HepG2 (cell line): Measurements from ENCODE around the gene HPCAL1. TPM values are rescaled to one million over a fixed set of nuclear protein-coding genes. Genes with fewer than 3 reads are reported as not detected.
A peak's percentile ranks its signal among the peaks of the same experiment; 100 is the strongest.

Experiments used
- ATAC-seq: fragments of 200-7000 bp; cut with Tn5 transposase; 3 replicates; pipeline ENCODE4 v1.9.1; 2020; ENCODE audit warnings: mild to moderate bottlenecking, moderate library complexity
- BruUV-seq: library from RNA; stranded (reverse); fragments of 400-500 nt; replicated peaks from 2 replicates; lab custom pipeline; 2021; lab: Mats Ljungman, UMichigan
- CTCF ChIA-PET: fragments of 300-600 bp; formaldehyde crosslinking; extraction: SDS; loops from one replicate; lab custom pipeline; 2021; ENCODE audit warnings: low total read pairs, inconsistent platforms, low intra/inter-chr PET ratio; lab: Yijun Ruan, JAX
- POLR2A ChIA-PET: fragments of 350-600 bp; sonication (Branson Sonifier 250); formaldehyde crosslinking; loops from one replicate; lab custom pipeline; 2020; ENCODE audit warnings: antibody characterized with exemption, inconsistent platforms; lab: Yijun Ruan, JAX
- DNase-seq: peaks from one replicate; pipeline ENCODE4 v3.0.0-alpha.2; 2015; ENCODE audit warnings: low spot score
- FAIRE-seq: peaks from 3 replicates; lab custom pipeline; 2011; peaks lifted over from hg19 to GRCh38; lab: Jason Lieb, UNC
- H2AFZ ChIP-seq: one replicate; pipeline ENCODE4 v1.6.1; 2011; ENCODE audit warnings: low read length, inconsistent platforms
- H3K27ac ChIP-seq: fragments of 300-600 bp; 3 replicates; pipeline ENCODE4 v1.8.0; 2011; ENCODE audit warnings: mixed run types, mild to moderate bottlenecking, mixed read lengths, low read length, inconsistent platforms; ENCODE audit not compliant: insufficient read depth; ENCODE audit errors: extremely low read length
- H3K27me3 ChIP-seq, 2 experiments: fragments of 200-600 bp in 1 of 2; 2 replicates in 1 of 2; 3 replicates in 1 of 2; pipeline versions ENCODE4 v1.6.0 to v1.8.0; 2011; ENCODE audit warnings: low read length in 2 of 2, mild to moderate bottlenecking in 2 of 2, moderate library complexity in 2 of 2, inconsistent platforms in 1 of 2; ENCODE audit not compliant: insufficient read depth in 2 of 2, control insufficient read depth in 1 of 2
- H3K36me3 ChIP-seq, 2 experiments: fragments of 200-600 bp in 1 of 2; replicated peaks in 1 of 2; 2 replicates in 1 of 2; 3 replicates in 1 of 2; pipeline versions ENCODE4 v1.5.1 to v1.8.0; 2011; ENCODE audit warnings: low read length in 2 of 2, inconsistent platforms in 1 of 2; ENCODE audit not compliant: insufficient read depth in 2 of 2, control insufficient read depth in 1 of 2
- H3K4me1 ChIP-seq: 2 replicates; pipeline ENCODE4 v1.5.1; 2012; ENCODE audit warnings: low read length, inconsistent platforms; ENCODE audit not compliant: insufficient read depth
- H3K4me2 ChIP-seq: 2 replicates; pipeline ENCODE4 v1.6.0; 2011; ENCODE audit warnings: low read depth, low read length, inconsistent platforms
- H3K4me3 ChIP-seq, 3 experiments: fragments of 200-600 bp in 1 of 3; sonication (generic), shearing (Covaris generic) in 1 of 3; replicated peaks in 1 of 3; 2 replicates each; pipeline ENCODE4 v1.5.1; 2011 to 2016; ENCODE audit warnings: low read length in 3 of 3, inconsistent platforms in 2 of 3, low read depth in 2 of 3, mild to moderate bottlenecking in 2 of 3, control low read depth in 1 of 3, mixed read lengths in 1 of 3; ENCODE audit not compliant: insufficient read depth in 1 of 3
- H3K79me2 ChIP-seq: one replicate; pipeline ENCODE4 v1.6.1; 2011; ENCODE audit warnings: low read length, inconsistent platforms; ENCODE audit not compliant: insufficient read depth
- H3K9ac ChIP-seq: 2 replicates; pipeline ENCODE4 v1.6.0; 2011; ENCODE audit warnings: mild to moderate bottlenecking, low read depth, low read length, inconsistent platforms; ENCODE audit not compliant: insufficient read depth
- H3K9me3 ChIP-seq: 2 replicates; pipeline ENCODE4 v1.5.1; 2012; ENCODE audit warnings: mild to moderate bottlenecking, low read length
- H4K20me1 ChIP-seq: 2 replicates; pipeline ENCODE4 v1.6.0; 2011; ENCODE audit warnings: inconsistent platforms, mild to moderate bottlenecking, low read length, moderate library complexity; ENCODE audit not compliant: insufficient read depth
- ATM ChIP-seq: fragments of 450-650 bp; IDR thresholded peaks from 2 replicates; pipeline ENCODE4 v1.7.1; 2017; ENCODE audit warnings: mild to moderate bottlenecking, borderline replicate concordance
- HDAC1 ChIP-seq: sonication (generic); formaldehyde crosslinking; IDR thresholded peaks from 2 replicates; pipeline ENCODE4 v1.5.1; 2020; ENCODE audit warnings: mild to moderate bottlenecking, missing genetic modification reagents
- KAT7 ChIP-seq: IDR thresholded peaks from 2 replicates; pipeline ENCODE4 v1.6.1; 2018; ENCODE audit warnings: borderline replicate concordance, missing compliant biosample characterization
- MXI1 ChIP-seq: IDR thresholded peaks from 3 replicates; pipeline ENCODE4 v1.6.1; 2012; ENCODE audit warnings: low read depth, low read length, inconsistent platforms, borderline replicate concordance
- NR1H2 ChIP-seq: sonication (generic); formaldehyde crosslinking; IDR thresholded peaks from 2 replicates; pipeline ENCODE4 v1.8.1; 2022; ENCODE audit warnings: low read depth, missing genetic modification reagents, borderline replicate concordance
- NRL ChIP-seq: sonication (generic); formaldehyde crosslinking; IDR thresholded peaks from 2 replicates; pipeline ENCODE4 v1.5.0; 2020; ENCODE audit warnings: missing genetic modification reagents, mild to moderate bottlenecking, moderate library complexity, borderline replicate concordance
- RXRA ChIP-seq: sonication (generic); formaldehyde crosslinking; IDR thresholded peaks from 2 replicates; pipeline ENCODE4 v1.5.1; 2020; ENCODE audit warnings: missing genetic modification reagents
- SKI ChIP-seq: fragments of 450-650 bp; IDR thresholded peaks from one replicate; pipeline ENCODE4 v1.6.1; 2018; ENCODE audit warnings: mild to moderate bottlenecking; ENCODE audit not compliant: partially characterized antibody
- SMYD3 ChIP-seq: sonication (generic); formaldehyde crosslinking; IDR thresholded peaks from 2 replicates; pipeline ENCODE4 v1.8.1; 2023; ENCODE audit warnings: mild to moderate bottlenecking, missing genetic modification reagents
- SOX13 ChIP-seq, 3 experiments: fragments of 450-650 bp in 1 of 3; sonication (generic) in 1 of 3; formaldehyde crosslinking in 1 of 3; IDR thresholded peaks in 2 of 3; conservative IDR thresholded peaks in 1 of 3; 2 replicates each; pipeline versions ENCODE4 v1.5.0 to v1.6.1; 2016 to 2020; ENCODE audit warnings: antibody characterized with exemption in 1 of 3, mild to moderate bottlenecking in 1 of 3, missing compliant biosample characterization in 1 of 3, missing genetic modification reagents in 1 of 3, moderate library complexity in 1 of 3
- YEATS4 ChIP-seq: sonication (generic); formaldehyde crosslinking; IDR thresholded peaks from 2 replicates; pipeline ENCODE4 v1.4.0; 2020; ENCODE audit warnings: missing genetic modification reagents, borderline replicate concordance
- ZBTB7A ChIP-seq: sonication (generic); formaldehyde crosslinking; IDR thresholded peaks from 2 replicates; pipeline ENCODE4 v1.8.0; 2022; ENCODE audit warnings: mild to moderate bottlenecking, missing genetic modification reagents
- ZC3H4 ChIP-seq: sonication (generic); formaldehyde crosslinking; IDR thresholded peaks from 2 replicates; pipeline ENCODE4 v1.4.0; 2020; ENCODE audit warnings: missing genetic modification reagents, borderline replicate concordance
- ZNF143 ChIP-seq: sonication (generic); formaldehyde crosslinking; IDR thresholded peaks from 2 replicates; pipeline ENCODE4 v1.4.0; 2020; ENCODE audit warnings: missing genetic modification reagents
- ZNF296 ChIP-seq: sonication (generic); formaldehyde crosslinking; conservative IDR thresholded peaks from 2 replicates; pipeline ENCODE4 v1.5.0; 2020; ENCODE audit warnings: mild to moderate bottlenecking, missing genetic modification reagents
- ZNF543 ChIP-seq: sonication (generic); formaldehyde crosslinking; IDR thresholded peaks from 2 replicates; pipeline ENCODE4 v1.4.0; 2020; ENCODE audit warnings: mild to moderate bottlenecking, missing genetic modification reagents
- ZNF577 ChIP-seq: sonication (generic); formaldehyde crosslinking; IDR thresholded peaks from 2 replicates; pipeline ENCODE4 v1.4.0; 2020; ENCODE audit warnings: mild to moderate bottlenecking, low read depth, missing genetic modification reagents, borderline replicate concordance
- WGBS: methylation state at CpG from one replicate; pipeline ENCODE4 v1.1.6; 2017; ENCODE audit warnings: low lambda C conversion rate; 5-methylcytosine and 5-hydroxymethylcytosine counted together
- in situ Hi-C: cut with HindIII; loops from 2 replicates; pipeline ENCODE4 v1.10.0; 2017; ENCODE audit warnings: low pct_unique_long_range_greater_than_20kb; ENCODE audit not compliant: extremely low pct_ligation_motif_present
- intact Hi-C: fragments of 100-400 bp; cut with micrococcal nuclease; formaldehyde crosslinking; loops from one replicate; pipeline ENCODE4 v1.10.0; 2022; ENCODE audit not compliant: unreplicated experiment
- polyA plus RNA-seq, 8 experiments: library from polyadenylated mRNA; depleted of rRNA in 3 of 8; stranded (reverse) in 7 of 8; unstranded in 1 of 8; fragments of >200 nt; fragmentation: Illumina TruSeq in 4 of 8; extraction: Trizol in 4 of 8; gene quantifications; 2 replicates each; pipeline versions ENCODE4 v1.2.1 to v1.2.3, GENCODE V29; 2011 to 2016; ENCODE audit warnings: low read depth in 4 of 8, missing spikeins in 1 of 8, mixed read lengths in 1 of 8; ENCODE audit not compliant: insufficient read depth in 1 of 8
- total RNA-seq, 5 experiments: library from RNA; depleted of rRNA; stranded (reverse); fragments of >200 nt; fragmentation: Illumina TruSeq; extraction: Trizol; gene quantifications; 2 replicates each; pipeline ENCODE4 v1.2.3, GENCODE V29; 2016; ENCODE audit warnings: low read depth in 1 of 5
- TF ChIP-seq, protein P1 (sequence below): IDR thresholded peaks from 2 replicates; pipeline ENCODE4 v1.6.1; 2018; ENCODE audit warnings: missing genetic modification reagents, mild to moderate bottlenecking, missing compliant biosample characterization
- TF ChIP-seq, protein P2 (sequence below): sonication (generic); formaldehyde crosslinking; IDR thresholded peaks from 2 replicates; pipeline ENCODE4 v1.5.0; 2020; ENCODE audit warnings: missing genetic modification reagents

Gene HPCAL1
- total and polyA plus RNA-seq, 2 of the 13 experiments (the other 11 are each of a cell fraction or from before 2014, with no cell fraction given): 29.5 to 29.9 TPM

DNA sequence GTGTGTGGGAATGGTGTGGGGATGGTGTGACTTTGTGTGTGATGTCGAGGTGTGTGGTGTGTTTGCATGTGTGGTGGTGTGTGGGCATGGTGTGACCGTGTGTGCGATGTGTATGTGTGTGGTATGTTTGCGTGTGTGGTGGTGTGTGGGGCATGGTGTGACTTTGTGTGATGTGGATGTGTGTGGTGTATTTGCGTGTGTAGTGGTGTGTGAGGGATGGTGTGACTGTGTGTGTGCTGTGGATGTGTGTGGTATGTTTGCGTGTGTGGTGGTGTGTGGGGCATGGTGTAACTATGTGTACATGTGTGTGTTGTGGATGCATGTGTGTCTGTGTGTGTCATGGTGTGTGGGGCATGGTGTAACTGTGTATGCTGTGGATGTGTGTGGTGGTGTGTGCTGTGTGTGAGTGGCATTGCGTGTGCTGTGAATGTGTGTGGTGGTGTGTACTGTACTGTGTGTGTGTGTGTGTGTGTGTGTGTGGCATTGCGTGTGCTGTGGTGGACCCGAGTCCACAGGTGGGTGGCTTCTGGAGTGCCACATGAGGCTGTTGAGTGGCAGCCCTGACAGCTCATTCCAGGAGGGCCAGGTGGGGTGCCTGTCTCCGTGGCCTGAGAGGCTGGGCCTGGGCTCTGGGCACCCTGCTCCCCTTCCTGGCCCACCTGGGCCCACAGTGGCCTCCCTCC is 130.7 kb downstream of the HPCAL1 start (continued):
- TF ChIP-seq, protein P1, sequence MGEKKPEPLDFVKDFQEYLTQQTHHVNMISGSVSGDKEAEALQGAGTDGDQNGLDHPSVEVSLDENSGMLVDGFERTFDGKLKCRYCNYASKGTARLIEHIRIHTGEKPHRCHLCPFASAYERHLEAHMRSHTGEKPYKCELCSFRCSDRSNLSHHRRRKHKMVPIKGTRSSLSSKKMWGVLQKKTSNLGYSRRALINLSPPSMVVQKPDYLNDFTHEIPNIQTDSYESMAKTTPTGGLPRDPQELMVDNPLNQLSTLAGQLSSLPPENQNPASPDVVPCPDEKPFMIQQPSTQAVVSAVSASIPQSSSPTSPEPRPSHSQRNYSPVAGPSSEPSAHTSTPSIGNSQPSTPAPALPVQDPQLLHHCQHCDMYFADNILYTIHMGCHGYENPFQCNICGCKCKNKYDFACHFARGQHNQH: no peak
- TF ChIP-seq ZNF296 (CRISPR knock-in tag): peak; percentile 79; the same call in 1 of the 2 replicates
- peak; percentile 20; the same call in 1 of the 2 replicates for TF ChIP-seq RXRA
- peak; percentile 82; the same call in 1 of the 2 replicates for TF ChIP-seq ATM
- no peak for TF ChIP-seq MXI1

DNA sequence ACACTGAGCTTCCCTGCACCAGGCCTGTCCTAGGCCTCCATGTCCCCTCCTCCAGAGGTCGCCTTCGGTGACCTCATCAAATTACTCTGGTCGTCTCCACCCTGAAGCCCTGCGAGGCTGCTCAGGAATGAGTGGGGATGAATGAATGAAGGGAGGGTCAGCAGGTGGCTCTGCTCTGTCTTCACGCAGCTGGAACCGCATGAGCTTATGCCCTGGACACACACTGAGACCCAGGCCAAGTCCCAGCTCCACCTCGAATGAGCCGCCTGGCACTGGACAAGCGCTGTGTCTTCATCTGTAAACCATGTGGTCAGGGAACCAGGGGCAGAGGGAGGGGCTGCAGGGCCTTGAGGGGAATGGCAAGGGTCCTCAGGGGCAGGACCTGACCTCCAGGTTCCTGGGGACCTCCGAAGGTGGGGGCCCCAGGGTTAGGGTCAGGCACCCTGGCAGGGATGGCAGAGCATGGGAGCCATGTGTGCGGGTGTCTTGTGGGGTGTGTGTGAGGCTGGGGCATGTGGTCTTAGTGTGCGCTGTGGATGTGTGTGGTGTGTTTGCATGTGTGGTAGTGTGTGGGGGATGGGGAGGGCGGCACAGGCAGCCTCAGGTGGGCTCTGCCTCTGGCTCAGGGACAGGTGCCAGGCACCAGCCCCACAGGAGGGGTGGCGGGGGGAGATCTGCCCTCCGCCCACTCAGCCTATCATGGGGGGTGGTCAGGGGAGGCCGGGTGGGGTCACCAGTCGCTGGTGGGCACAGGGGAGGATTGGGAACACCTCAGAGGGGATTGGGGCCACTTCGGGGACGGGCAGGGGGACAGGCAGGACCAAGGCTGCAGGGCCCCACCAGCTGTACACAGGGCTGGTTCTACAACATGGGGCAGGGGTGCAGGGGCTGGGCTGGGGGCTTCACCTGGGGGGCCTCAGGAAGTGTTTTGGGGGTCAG is 131.5 kb downstream of the HPCAL1 start:
- intact Hi-C loops (loop anchor here (2.0 kb wide), 1 partner anchor 235 kb away; no protein-coding TSS in a partner anchor), in situ Hi-C loops (loop anchor here (25.0 kb wide), 1 partner anchor 622 kb away; no protein-coding TSS in a partner anchor)
- no TSS peak for BruUV-seq
- ChIA-PET POLR2A (interaction anchor here (0.5 to 2.7 kb wide), 5 partner anchors 15 to 414 kb away, joined by 4 to 20 read pairs (median 8); partner anchors contain the start of gene ODC1), CTCF (interaction anchor here (1.0 to 2.5 kb wide), 7 partner anchors 163 to 362 kb away, joined by 3 to 32 read pairs (median 10); no protein-coding TSS in a partner anchor)
- Histone ChIP-seq H3K79me2 (no peaks in the 10 kb centered on the region), H4K20me1 (no peaks in the 10 kb centered on the region), H3K4me3 (peak overlapping the region in 1 of 3 experiments; percentile 28; a peak in 1 of 6 replicates), H3K4me1 (peaks cover 57% of the 10 kb centered on the region), H3K4me2 (peak overlapping the region; percentile 56), H3K36me3 (0 out of 5 replicates have a peak, but pooled peaks cover 0 to under 1% of the 10 kb centered on the region in 2 experiments), H3K27me3 (peaks cover 10 to 49% of the 10 kb centered on the region in 2 experiments), H3K9ac (no peak overlapping the region), H2AFZ (no peak overlapping the region), H3K9me3 (no peaks in the 10 kb centered on the region), H3K27ac (no peak overlapping the region)
- no peak for DNase-seq
- FAIRE-seq: no peak
- peak; percentile 7 for ATAC-seq
- 32% methylated on average over 14 of the region's 19 CpGs for WGBS
- TF ChIP-seq SMYD3 (CRISPR knock-in tag) (no peak), ZNF143 (CRISPR knock-in tag) (no peak), KAT7 (no peak), YEATS4 (CRISPR knock-in tag) (0 out of 2 replicates have a peak, but pooled peaks have one; percentile 15), ZNF577 (no peak), ZC3H4 (CRISPR knock-in tag) (no peak), ZNF543 (CRISPR knock-in tag) (no peak), NR1H2 (no peak), NRL (CRISPR knock-in tag) (no peak), SKI (no peak), ZBTB7A (CRISPR knock-in tag) (0 out of 2 replicates have a peak, but pooled peaks have one; percentile 20), HDAC1 (CRISPR knock-in tag) (no peak), SOX13 (IDR thresholded peaks at IDR 0.05) (no peak), SOX13 (CRISPR knock-in tag; conservative IDR thresholded peaks at IDR 0.05 in 1 of 2, IDR thresholded peaks at IDR 0.05 in 1 of 2) (no peak)
- TF ChIP-seq, protein P2, sequence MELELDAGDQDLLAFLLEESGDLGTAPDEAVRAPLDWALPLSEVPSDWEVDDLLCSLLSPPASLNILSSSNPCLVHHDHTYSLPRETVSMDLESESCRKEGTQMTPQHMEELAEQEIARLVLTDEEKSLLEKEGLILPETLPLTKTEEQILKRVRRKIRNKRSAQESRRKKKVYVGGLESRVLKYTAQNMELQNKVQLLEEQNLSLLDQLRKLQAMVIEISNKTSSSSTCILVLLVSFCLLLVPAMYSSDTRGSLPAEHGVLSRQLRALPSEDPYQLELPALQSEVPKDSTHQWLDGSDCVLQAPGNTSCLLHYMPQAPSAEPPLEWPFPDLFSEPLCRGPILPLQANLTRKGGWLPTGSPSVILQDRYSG (CRISPR knock-in tag): no peak
